Fibroblast of lung (primary cell): ENCODE data around the gene SCG3. TPM values are rescaled to one million over a fixed set of nuclear protein-coding genes. Genes with fewer than 3 reads are reported as not detected.
A peak's percentile ranks its signal among the peaks of the same experiment; 100 is the strongest.

Source experiments
- DNase-seq, 2 donors: peaks; one replicate each; pipeline versions ENCODE4 v3.0.0 to v3.0.0-alpha.2; 2010; ENCODE audit warnings: low read depth in 2 of 2
- H2AFZ ChIP-seq: 2 replicates; pipeline ENCODE4 v1.5.1; 2012; ENCODE audit warnings: low read length, control low read depth, inconsistent platforms
- H3K27ac ChIP-seq: 2 replicates; pipeline ENCODE4 v1.5.1; 2011; ENCODE audit warnings: low read length, control low read depth; ENCODE audit not compliant: insufficient read depth
- H3K27me3 ChIP-seq: 2 replicates; pipeline ENCODE4 v1.5.1; 2011; ENCODE audit warnings: mild to moderate bottlenecking, low read length; ENCODE audit not compliant: control insufficient read depth, insufficient read depth
- H3K36me3 ChIP-seq: 2 replicates; pipeline ENCODE4 v1.5.1; 2011; ENCODE audit warnings: low read length; ENCODE audit not compliant: control insufficient read depth, insufficient read depth
- H3K4me1 ChIP-seq: 2 replicates; pipeline ENCODE4 v1.5.1; 2011; ENCODE audit warnings: low read length; ENCODE audit not compliant: control insufficient read depth, insufficient read depth; ENCODE audit errors: extremely low read depth
- H3K4me2 ChIP-seq: 2 replicates; pipeline ENCODE4 v1.5.1; 2011; ENCODE audit warnings: low read length, control low read depth; ENCODE audit not compliant: insufficient read depth; ENCODE audit errors: extremely low read depth
- H3K4me3 ChIP-seq, 4 experiments: fragments of 200-600 bp in 1 of 4; sonication (generic) in 1 of 4; replicated peaks in 1 of 4; 2 replicates each; pipeline ENCODE4 v1.5.1; 2011 to 2016; ENCODE audit warnings: low read length in 4 of 4, low read depth in 3 of 4, mild to moderate bottlenecking in 3 of 4, control low read depth in 2 of 4, inconsistent platforms in 1 of 4, mixed read lengths in 1 of 4; ENCODE audit not compliant: insufficient read depth in 1 of 4; ENCODE audit errors: control extremely low read depth in 1 of 4
- H3K79me2 ChIP-seq: 2 replicates; pipeline ENCODE4 v1.5.1; 2012; ENCODE audit warnings: mild to moderate bottlenecking, low read length, inconsistent platforms; ENCODE audit not compliant: control insufficient read depth, insufficient read depth
- H3K9ac ChIP-seq: 2 replicates; pipeline ENCODE4 v1.5.1; 2011; ENCODE audit warnings: mild to moderate bottlenecking, low read length, control low read depth; ENCODE audit not compliant: insufficient read depth
- H3K9me3 ChIP-seq: 2 replicates; pipeline ENCODE4 v1.5.1; 2012; ENCODE audit warnings: low read depth, low read length; ENCODE audit not compliant: control insufficient read depth, insufficient read depth
- H4K20me1 ChIP-seq: 2 replicates; pipeline ENCODE4 v1.5.1; 2011; ENCODE audit warnings: low read length; ENCODE audit not compliant: control insufficient read depth, insufficient read depth; ENCODE audit errors: extremely low read depth
- CTCF ChIP-seq, 2 donors: IDR thresholded peaks in 1 of 2; conservative IDR thresholded peaks in 1 of 2; 1 replicate in 1 of 2; 2 replicates in 1 of 2; pipeline ENCODE4 v1.5.1; 2011 to 2012; ENCODE audit warnings: low read length in 2 of 2, control low read depth in 1 of 2, inconsistent platforms in 1 of 2, low read depth in 1 of 2, mild to moderate bottlenecking in 1 of 2
- EZH2 ChIP-seq: IDR thresholded peaks from 2 replicates; pipeline ENCODE4 v1.5.1; 2012; ENCODE audit warnings: low read length, control low read depth, mild to moderate bottlenecking; ENCODE audit errors: missing control alignments
- polyA plus RNA-seq, 2 donors: library from polyadenylated mRNA; depleted of rRNA in 1 of 2; stranded (reverse) in 1 of 2; unstranded in 1 of 2; fragments of >200 nt; gene quantifications; 2 replicates each; pipeline ENCODE4 v1.2.1, GENCODE V29; 2011 to 2012; ENCODE audit warnings: missing spikeins in 1 of 2
- total RNA-seq: library from RNA; depleted of rRNA; stranded (reverse); fragments of >200 nt; gene quantifications from 2 replicates; pipeline ENCODE4 v1.2.1, GENCODE V29; 2014

SCG3 gene
- total and polyA plus RNA-seq, 2 donors (not counting 1 experiment from before 2014, with no cell fraction given), result not detected

DNA sequence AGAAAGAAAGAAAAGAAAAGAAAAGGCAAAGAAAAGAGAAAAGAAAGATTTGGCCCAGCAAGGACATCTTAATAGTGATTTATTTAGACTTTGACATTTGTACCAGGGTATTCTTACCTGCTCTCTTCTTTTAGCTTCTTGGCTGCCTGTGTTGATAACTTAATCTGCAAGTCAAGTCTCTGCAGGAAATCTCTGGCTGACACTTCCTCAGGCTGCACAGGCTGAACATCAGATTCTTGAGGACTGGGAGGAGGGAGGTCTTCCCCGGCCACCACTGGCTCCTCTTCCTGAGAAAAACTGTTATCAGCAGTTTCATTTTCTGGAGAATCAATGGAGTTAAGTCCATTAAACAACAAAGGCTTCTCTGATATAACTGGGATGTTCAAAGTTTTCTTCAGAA lies 43.4 kb downstream of the SCG3 start:
- DNase-seq, result no peak
- Histone ChIP-seq H3K4me2 (no peak overlapping the region), H3K36me3 (no peaks in the 10 kb centered on the region), H3K9ac (no peak overlapping the region), H3K9me3 (no peaks in the 10 kb centered on the region), H4K20me1 (no peaks in the 10 kb centered on the region), H2AFZ (no peak overlapping the region), H3K79me2 (no peaks in the 10 kb centered on the region), H3K4me3 (no peak overlapping the region), H3K27me3 (no peaks in the 10 kb centered on the region), H3K4me1 (peaks cover 11% of the 10 kb centered on the region), H3K27ac (no peak overlapping the region)
- TF ChIP-seq CTCF (conservative IDR thresholded peaks at IDR 0.05 in 1 of 2, IDR thresholded peaks at IDR 0.05 in 1 of 2; ENCODE audit: low read depth in 1 of 2, low read length in 2 of 2) (no peak), EZH2 (no peak)

- Histone ChIP-seq H3K27me3 (no peaks in the 10 kb centered on the region), H2AFZ (no peak overlapping the region), H3K79me2 (no peaks in the 10 kb centered on the region), H3K36me3 (no peaks in the 10 kb centered on the region), H4K20me1 (no peaks in the 10 kb centered on the region), H3K27ac (no peak overlapping the region), H3K4me3 (no peak overlapping the region), H3K4me1 (peaks cover 14% of the 10 kb centered on the region), H3K4me2 (no peak overlapping the region), H3K9me3 (no peaks in the 10 kb centered on the region), H3K9ac (no peak overlapping the region)
- TF ChIP-seq EZH2 (no peak), CTCF (conservative IDR thresholded peaks at IDR 0.05 in 1 of 2, IDR thresholded peaks at IDR 0.05 in 1 of 2; ENCODE audit: low read depth in 1 of 2, low read length in 2 of 2) (peak in 1 of 2 donors; percentile 3)
- peak; percentile 68 to 87 for DNase-seq
Measured at GRCh38 chr15:51726302-51727073, 45.2 kb downstream of the SCG3 start.

GRCh38 chr15:51727141-51727897 lies 46.0 kb downstream of the SCG3 start:
- H4K20me1 ChIP-seq, result no peaks in the 10 kb centered on the region
- DNase-seq, result peak; percentile 12 to 62
- TF ChIP-seq CTCF (conservative IDR thresholded peaks at IDR 0.05 in 1 of 2, IDR thresholded peaks at IDR 0.05 in 1 of 2; ENCODE audit: low read depth in 1 of 2, low read length in 2 of 2) (peak; percentile 15 to 34), EZH2 (no peak)
- H3K79me2 ChIP-seq, result no peaks in the 10 kb centered on the region
- peaks cover 14% of the 10 kb centered on the region for H3K4me1 ChIP-seq
- H3K9me3 ChIP-seq, result no peaks in the 10 kb centered on the region
- H3K9ac ChIP-seq, result no peak overlapping the region
- no peaks in the 10 kb centered on the region for H3K27me3 ChIP-seq
- H3K36me3 ChIP-seq, result no peaks in the 10 kb centered on the region
- no peak overlapping the region for H2AFZ ChIP-seq
- no peak overlapping the region for H3K27ac ChIP-seq
- no peak overlapping the region for H3K4me3 ChIP-seq
- peak overlapping the region; percentile 9 for H3K4me2 ChIP-seq
